Fibroblast of skin of back (primary cell): Measurements from ENCODE around the gene CPPED1.

Source experiments
- DNase-seq: peaks from one replicate; pipeline ENCODE4 v3.0.0-alpha.2; 2013

Gene CPPED1

GRCh38 chr16:12639044-12639443 is 164.6 kb downstream of the CPPED1 start:
- DNase-seq: peak; percentile 61

- DNase-seq: no peak
These were observed 166.7 kb downstream of the CPPED1 start for GRCh38 chr16:12637002-12637401.

- no peak for DNase-seq
These were observed 174.4 kb downstream of the CPPED1 start for GRCh38 chr16:12629271-12629670.

GRCh38 chr16:12628536-12628935 is 175.2 kb downstream of the CPPED1 start:
- no peak for DNase-seq

- DNase-seq: no peak
These were observed 176.3 kb downstream of the CPPED1 start for GRCh38 chr16:12627394-12627793.

- DNase-seq: no peak
These were observed 177.3 kb downstream of the CPPED1 start for GRCh38 chr16:12626411-12626810.

GRCh38 chr16:12625716-12626115 is 178.0 kb downstream of the CPPED1 start:
- DNase-seq: no peak

GRCh38 chr16:12625068-12625467 is 178.6 kb downstream of the CPPED1 start:
- DNase-seq: no peak

GRCh38 chr16:12620150-12620549 is 183.5 kb downstream of the CPPED1 start:
- no peak for DNase-seq

- DNase-seq: no peak
These were observed 185.2 kb downstream of the CPPED1 start for GRCh38 chr16:12618515-12618914.

GRCh38 chr16:12617401-12617819 is 186.3 kb downstream of the CPPED1 start:
- no peak for DNase-seq

- no peak for DNase-seq
These were observed 188.9 kb downstream of the CPPED1 start for GRCh38 chr16:12614662-12615278.

GRCh38 chr16:12613992-12614661 is 189.6 kb downstream of the CPPED1 start:
- no peak for DNase-seq

GRCh38 chr16:12613131-12613991 is 190.3 kb downstream of the CPPED1 start:
- peak; percentile 26 for DNase-seq

GRCh38 chr16:12612598-12613101 is 191.0 kb downstream of the CPPED1 start:
- DNase-seq: no peak

GRCh38 chr16:12611916-12612597 is 191.6 kb downstream of the CPPED1 start:
- no peak for DNase-seq

GRCh38 chr16:12611006-12611477 is 192.6 kb downstream of the CPPED1 start:
- DNase-seq: no peak

- no peak for DNase-seq
These were observed 193.6 kb downstream of the CPPED1 start for GRCh38 chr16:12609937-12610699.
